K562 (cell line): ENCODE measurements around the gene IRAG1. TPM values are rescaled to one million over a fixed set of nuclear protein-coding genes. Genes with fewer than 3 reads are reported as not detected.

ENCODE experiments used
- BHLHE40 ChIP-seq: IDR thresholded peaks from 2 replicates; pipeline ENCODE4 v1.6.1; 2011; ENCODE audit warnings: low read length, improper control_type of control experiment
- HMGXB4 ChIP-seq: sonication (generic); formaldehyde crosslinking; IDR thresholded peaks from 2 replicates; pipeline ENCODE4 v1.8.1; 2023; ENCODE audit warnings: mild to moderate bottlenecking, missing genetic modification reagents
- JUN ChIP-seq, 2 experiments: sonication (generic) in 1 of 2; formaldehyde crosslinking in 1 of 2; IDR thresholded peaks; 2 replicates each; pipeline versions ENCODE4 v1.6.1 to v1.8.0; 2012 to 2022; ENCODE audit warnings: borderline replicate concordance in 2 of 2, mild to moderate bottlenecking in 2 of 2, improper control_type of control experiment in 1 of 2, low read depth in 1 of 2, low read length in 1 of 2, missing genetic modification reagents in 1 of 2
- MECOM ChIP-seq: fragments of 250-450 bp; sonication (Bioruptor Pico); IDR thresholded peaks from 2 replicates; pipeline ENCODE4 v1.8.0; 2022; ENCODE audit warnings: inconsistent platforms
- NFRKB ChIP-seq: fragments of 450-650 bp; IDR thresholded peaks from 2 replicates; pipeline ENCODE4 v1.6.1; 2016; ENCODE audit warnings: low read depth
- NRF1 ChIP-seq, 2 experiments: fragments of 450-650 bp; IDR thresholded peaks in 1 of 2; conservative IDR thresholded peaks in 1 of 2; 2 replicates each; pipeline ENCODE4 v1.6.1; 2014; ENCODE audit warnings: mild to moderate bottlenecking in 2 of 2
- PURB ChIP-seq: sonication (generic); formaldehyde crosslinking; IDR thresholded peaks from 2 replicates; pipeline ENCODE4 v1.9.0; 2021; ENCODE audit warnings: low read depth, mild to moderate bottlenecking, missing genetic modification reagents
- TBP ChIP-seq: optimal IDR thresholded peaks from 2 replicates; pipeline ENCODE3; 2011; ENCODE audit warnings: low read depth, low read length, improper control_type of control experiment
- VEZF1 ChIP-seq: fragments of 200-800 bp; sonication (Bioruptor generic); IDR thresholded peaks from 2 replicates; pipeline ENCODE4 v1.6.1; 2017; ENCODE audit warnings: missing genetic modification characterization, missing compliant biosample characterization
- ZFPM2 ChIP-seq: fragments of 250-450 bp; sonication (Bioruptor Pico); IDR thresholded peaks from 2 replicates; pipeline ENCODE4 v1.5.1; 2022; ENCODE audit warnings: mild to moderate bottlenecking
- ZKSCAN1 ChIP-seq: fragments of 150-350 bp; IDR thresholded peaks from 2 replicates; pipeline ENCODE4 v1.6.1; 2016; ENCODE audit warnings: low read depth, low read length
- ZNF174 ChIP-seq: fragments of 250-450 bp; sonication (Bioruptor Pico); IDR thresholded peaks from 2 replicates; pipeline ENCODE4 v1.4.0; 2020; ENCODE audit warnings: mild to moderate bottlenecking
- ZNF583 ChIP-seq: fragments of 250-450 bp; sonication (Bioruptor Pico); IDR thresholded peaks from 2 replicates; pipeline ENCODE4 v1.4.0; 2020
- ZNF75A ChIP-seq: fragments of 450-650 bp; formaldehyde crosslinking; IDR thresholded peaks from 2 replicates; pipeline ENCODE4 v1.4.0; 2020; ENCODE audit warnings: mild to moderate bottlenecking
- ZSCAN29 ChIP-seq: fragments of 450-650 bp; IDR thresholded peaks from 2 replicates; pipeline ENCODE4 v1.6.1; 2017
- polyA plus RNA-seq, 8 experiments: library from polyadenylated mRNA; depleted of rRNA in 4 of 8; stranded (reverse) in 5 of 8; unstranded in 3 of 8; fragments of >200 nt; fragmentation: Nextera tagmentation in 2 of 8; fragmentation: Illumina TruSeq in 1 of 8; extraction: Ambion mirVana in 2 of 8; extraction: Trizol in 1 of 8; gene quantifications; 2 replicates each; pipeline versions ENCODE4 v1.2.1 to v1.2.3, GENCODE V29; 2011 to 2014; ENCODE audit warnings: inconsistent platforms in 1 of 8, missing spikeins in 1 of 8
- total RNA-seq, 7 experiments: library from RNA; depleted of rRNA in 6 of 7; stranded (reverse); fragments of >200 nt in 6 of 7; fragmentation: Illumina TruSeq in 2 of 7; extraction: Trizol in 2 of 7; gene quantifications; 2 replicates each; pipeline versions ENCODE4 v1.2.1 to v1.2.3, GENCODE V29; 2011 to 2021; ENCODE audit warnings: low replicate concordance in 1 of 7
- TF ChIP-seq, protein P1 (sequence below): sonication (generic); formaldehyde crosslinking; IDR thresholded peaks from 2 replicates; pipeline ENCODE4 v1.8.0; 2022; ENCODE audit warnings: mild to moderate bottlenecking, low read depth, missing genetic modification reagents
- TF ChIP-seq, protein P2 (sequence below): sonication (generic); formaldehyde crosslinking; IDR thresholded peaks from 2 replicates; pipeline ENCODE4 v1.8.1; 2022; ENCODE audit warnings: missing genetic modification reagents
- TF ChIP-seq, protein P3 (sequence below): sonication (generic); formaldehyde crosslinking; IDR thresholded peaks from 2 replicates; pipeline ENCODE4 v1.9.0; 2022; ENCODE audit warnings: mild to moderate bottlenecking, missing genetic modification reagents

The IRAG1 gene
- total and polyA plus RNA-seq, 9 of the 15 experiments (the other 6 are each of a cell fraction or from before 2014, with no cell fraction given) = 0.01 to 0.22 (median 0.09) TPM; not detected in 1

GRCh38 chr11:10742460-10743208 lies 49.1 kb upstream of the IRAG1 start (continued):
- TF ChIP-seq, protein P1, sequence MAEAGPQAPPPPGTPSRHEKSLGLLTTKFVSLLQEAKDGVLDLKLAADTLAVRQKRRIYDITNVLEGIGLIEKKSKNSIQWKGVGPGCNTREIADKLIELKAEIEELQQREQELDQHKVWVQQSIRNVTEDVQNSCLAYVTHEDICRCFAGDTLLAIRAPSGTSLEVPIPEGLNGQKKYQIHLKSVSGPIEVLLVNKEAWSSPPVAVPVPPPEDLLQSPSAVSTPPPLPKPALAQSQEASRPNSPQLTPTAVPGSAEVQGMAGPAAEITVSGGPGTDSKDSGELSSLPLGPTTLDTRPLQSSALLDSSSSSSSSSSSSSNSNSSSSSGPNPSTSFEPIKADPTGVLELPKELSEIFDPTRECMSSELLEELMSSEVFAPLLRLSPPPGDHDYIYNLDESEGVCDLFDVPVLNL = no peak
- TF ChIP-seq ZFPM2 (CRISPR knock-in tag) = no peak
- no peak for TF ChIP-seq ZSCAN29
- no peak for TF ChIP-seq ZNF75A (CRISPR knock-in tag)
- no peak for TF ChIP-seq PURB (CRISPR knock-in tag)
- peak; percentile 69 for TF ChIP-seq JUN (IDR thresholded peaks at IDR 0.05; ENCODE audit: borderline replicate concordance, low read depth, low read length)
- no peak for TF ChIP-seq JUN (CRISPR knock-in tag; IDR thresholded peaks at IDR 0.05; ENCODE audit: borderline replicate concordance)
- no peak for TF ChIP-seq ZNF174 (CRISPR knock-in tag)
- TF ChIP-seq TBP = no peak
- TF ChIP-seq, protein P2, sequence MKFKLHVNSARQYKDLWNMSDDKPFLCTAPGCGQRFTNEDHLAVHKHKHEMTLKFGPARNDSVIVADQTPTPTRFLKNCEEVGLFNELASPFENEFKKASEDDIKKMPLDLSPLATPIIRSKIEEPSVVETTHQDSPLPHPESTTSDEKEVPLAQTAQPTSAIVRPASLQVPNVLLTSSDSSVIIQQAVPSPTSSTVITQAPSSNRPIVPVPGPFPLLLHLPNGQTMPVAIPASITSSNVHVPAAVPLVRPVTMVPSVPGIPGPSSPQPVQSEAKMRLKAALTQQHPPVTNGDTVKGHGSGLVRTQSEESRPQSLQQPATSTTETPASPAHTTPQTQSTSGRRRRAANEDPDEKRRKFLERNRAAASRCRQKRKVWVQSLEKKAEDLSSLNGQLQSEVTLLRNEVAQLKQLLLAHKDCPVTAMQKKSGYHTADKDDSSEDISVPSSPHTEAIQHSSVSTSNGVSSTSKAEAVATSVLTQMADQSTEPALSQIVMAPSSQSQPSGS (CRISPR knock-in tag) = no peak
- TF ChIP-seq VEZF1 (CRISPR knock-in tag) = peak; percentile 40; the same call in 1 of the 2 replicates
- no peak for TF ChIP-seq HMGXB4 (CRISPR knock-in tag)
- TF ChIP-seq NRF1 (conservative IDR thresholded peaks at IDR 0.05 in 1 of 2, IDR thresholded peaks at IDR 0.05 in 1 of 2) = peak; percentile 82 to 84
- TF ChIP-seq ZKSCAN1 = no peak
- TF ChIP-seq, protein P3, sequence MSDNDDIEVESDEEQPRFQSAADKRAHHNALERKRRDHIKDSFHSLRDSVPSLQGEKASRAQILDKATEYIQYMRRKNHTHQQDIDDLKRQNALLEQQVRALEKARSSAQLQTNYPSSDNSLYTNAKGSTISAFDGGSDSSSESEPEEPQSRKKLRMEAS (CRISPR knock-in tag) = no peak
- TF ChIP-seq BHLHE40 = peak; percentile 89
- peak; percentile 81 for TF ChIP-seq MECOM (CRISPR knock-in tag)
- no peak for TF ChIP-seq ZNF583
- TF ChIP-seq NFRKB = no peak
